Measurements from ENCODE around the gene KRT9. TPM values are rescaled to one million over a fixed set of nuclear protein-coding genes. Genes with fewer than 3 reads are reported as not detected.
"Not testable (repeated sequence)": the region's sequence is repeated elsewhere in the genome, so short reads cannot be mapped to it uniquely, and the experiment has no call there.

The KRT9 gene
- total RNA-seq, 1 donor from 2014 or later: not detected

DNA sequence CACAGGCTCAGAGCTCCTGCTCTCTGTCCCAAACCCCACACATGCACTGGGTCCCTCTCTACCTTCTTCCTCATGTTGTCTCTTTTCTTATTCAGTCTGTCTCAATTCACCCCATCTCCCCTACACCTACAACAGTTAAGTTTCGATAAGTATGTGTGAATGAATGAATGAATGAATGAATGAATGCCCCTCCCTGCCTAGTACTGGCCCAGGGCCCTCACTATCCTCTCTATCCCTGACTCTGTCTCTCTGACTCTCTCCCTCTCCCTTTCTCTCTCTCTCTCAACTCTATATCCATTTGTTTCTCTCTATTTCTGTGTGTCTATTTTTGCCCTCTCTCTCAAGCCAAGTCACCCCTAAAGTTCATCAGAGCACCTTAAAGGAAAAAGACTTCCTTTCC lies 6.7 kb upstream of the KRT9 start:
- no peak for TF ChIP-seq CTCF (IDR thresholded peaks at IDR 0.05; ENCODE audit: unreplicated experiment)

DNA sequence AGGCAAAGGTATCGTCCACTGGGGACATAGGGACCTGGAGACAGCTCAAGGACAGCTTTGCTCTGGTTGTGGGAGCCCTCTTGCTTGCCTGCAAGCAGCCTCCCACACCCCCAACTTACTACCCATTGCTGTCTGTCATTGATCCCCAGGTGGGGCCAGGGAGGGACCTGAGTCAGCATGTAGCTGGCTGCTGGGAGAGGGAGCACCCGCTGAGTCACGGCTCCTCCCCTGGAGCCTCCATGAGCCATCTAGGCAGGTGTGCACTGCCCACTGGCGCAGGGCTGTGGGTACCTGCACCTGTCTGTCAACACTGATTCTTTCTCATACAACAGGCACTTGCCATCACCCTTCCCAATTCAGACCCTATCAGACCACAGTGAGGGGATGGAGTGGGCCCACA lies 4.9 kb upstream of the KRT9 start:
- H3K9me3 Mint-ChIP-seq (ENCODE audit: unreplicated experiment); H3K4me3 Mint-ChIP-seq (ENCODE audit: unreplicated experiment); H3K4me1 Mint-ChIP-seq (ENCODE audit: unreplicated experiment); DNase-seq (ENCODE audit: low spot score); H3K36me3 Mint-ChIP-seq (ENCODE audit: low read depth, unreplicated experiment); H3K27ac Mint-ChIP-seq (ENCODE audit: unreplicated experiment): not testable (repeated sequence)
- peaks cover 19% of the 10 kb centered on the region for H3K27me3 Mint-ChIP-seq (ENCODE audit: unreplicated experiment)

More for the DNA sequence above, 6.7 kb upstream of the KRT9 start:
- Mint-ChIP-seq H3K27ac (ENCODE audit: unreplicated experiment) (no peak overlapping the region), H3K4me1 (ENCODE audit: unreplicated experiment) (no peaks in the 10 kb centered on the region), H3K36me3 (ENCODE audit: low read depth, unreplicated experiment) (no peaks in the 10 kb centered on the region), H3K9me3 (ENCODE audit: unreplicated experiment) (no peaks in the 10 kb centered on the region), H3K4me3 (ENCODE audit: unreplicated experiment) (no peak overlapping the region), H3K27me3 (ENCODE audit: unreplicated experiment) (peaks cover 17% of the 10 kb centered on the region)
- no peak for DNase-seq (ENCODE audit: low spot score)

DNA sequence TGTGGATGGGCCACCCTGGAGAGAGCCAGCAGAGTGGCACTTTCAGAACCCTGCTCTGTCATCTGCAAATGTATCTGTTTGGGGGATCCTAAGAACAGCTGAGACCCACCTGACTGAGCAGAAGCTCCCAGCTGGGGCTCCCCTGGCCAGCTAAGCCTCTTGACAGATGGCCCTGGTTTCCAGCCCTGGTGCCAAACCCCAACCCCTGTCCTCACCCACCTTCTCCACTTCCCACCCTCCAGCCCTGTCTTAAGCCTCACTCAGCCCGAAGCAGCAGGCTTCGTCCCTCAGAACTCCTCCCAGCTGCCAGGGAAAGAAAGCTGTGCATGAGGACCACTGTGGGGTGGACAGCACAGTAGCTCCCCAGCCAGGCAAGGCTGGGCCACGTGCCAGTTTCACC lies 3.5 kb upstream of the KRT9 start:
- Mint-ChIP-seq H3K4me3 (ENCODE audit: unreplicated experiment) (no peak overlapping the region), H3K9me3 (ENCODE audit: unreplicated experiment) (no peaks in the 10 kb centered on the region), H3K36me3 (ENCODE audit: low read depth, unreplicated experiment) (no peaks in the 10 kb centered on the region), H3K27me3 (ENCODE audit: unreplicated experiment) (peaks cover 16% of the 10 kb centered on the region), H3K27ac (ENCODE audit: unreplicated experiment) (no peak overlapping the region), H3K4me1 (ENCODE audit: unreplicated experiment) (no peaks in the 10 kb centered on the region)
- DNase-seq (ENCODE audit: low spot score): no peak
- TF ChIP-seq CTCF (IDR thresholded peaks at IDR 0.05; ENCODE audit: unreplicated experiment): no peak

GRCh38 chr17:41567317-41567716 lies 4.5 kb downstream of the KRT9 start:
- peaks cover 3% of the 10 kb centered on the region for H3K4me1 Mint-ChIP-seq (ENCODE audit: unreplicated experiment)
- no peak for TF ChIP-seq CTCF (IDR thresholded peaks at IDR 0.05; ENCODE audit: unreplicated experiment)
- H3K27ac Mint-ChIP-seq (ENCODE audit: unreplicated experiment): peak overlapping the region; percentile 31
- peaks cover 5% of the 10 kb centered on the region for H3K9me3 Mint-ChIP-seq (ENCODE audit: unreplicated experiment)
- no peak for DNase-seq (ENCODE audit: low spot score)
- H3K27me3 Mint-ChIP-seq (ENCODE audit: unreplicated experiment): peaks cover 11% of the 10 kb centered on the region
- no peak overlapping the region for H3K4me3 Mint-ChIP-seq (ENCODE audit: unreplicated experiment)
- H3K36me3 Mint-ChIP-seq (ENCODE audit: low read depth, unreplicated experiment): no peaks in the 10 kb centered on the region

GRCh38 chr17:41565338-41565737 lies 6.5 kb downstream of the KRT9 start:
- Mint-ChIP-seq H3K4me1 (ENCODE audit: unreplicated experiment) (peaks cover 3% of the 10 kb centered on the region), H3K27me3 (ENCODE audit: unreplicated experiment) (peaks cover 10% of the 10 kb centered on the region), H3K4me3 (ENCODE audit: unreplicated experiment) (no peak overlapping the region), H3K27ac (ENCODE audit: unreplicated experiment) (no peak overlapping the region), H3K9me3 (ENCODE audit: unreplicated experiment) (peaks cover 5% of the 10 kb centered on the region), H3K36me3 (ENCODE audit: low read depth, unreplicated experiment) (no peaks in the 10 kb centered on the region)
- no peak for DNase-seq (ENCODE audit: low spot score)
- no peak for TF ChIP-seq CTCF (IDR thresholded peaks at IDR 0.05; ENCODE audit: unreplicated experiment)
